ENCODE measurements around the gene NEURL1B.

NEURL1B gene

GRCh38 chr5:172726966-172727365, 85.9 kb downstream of the NEURL1B start:
- TF ChIP-seq, protein P1, sequence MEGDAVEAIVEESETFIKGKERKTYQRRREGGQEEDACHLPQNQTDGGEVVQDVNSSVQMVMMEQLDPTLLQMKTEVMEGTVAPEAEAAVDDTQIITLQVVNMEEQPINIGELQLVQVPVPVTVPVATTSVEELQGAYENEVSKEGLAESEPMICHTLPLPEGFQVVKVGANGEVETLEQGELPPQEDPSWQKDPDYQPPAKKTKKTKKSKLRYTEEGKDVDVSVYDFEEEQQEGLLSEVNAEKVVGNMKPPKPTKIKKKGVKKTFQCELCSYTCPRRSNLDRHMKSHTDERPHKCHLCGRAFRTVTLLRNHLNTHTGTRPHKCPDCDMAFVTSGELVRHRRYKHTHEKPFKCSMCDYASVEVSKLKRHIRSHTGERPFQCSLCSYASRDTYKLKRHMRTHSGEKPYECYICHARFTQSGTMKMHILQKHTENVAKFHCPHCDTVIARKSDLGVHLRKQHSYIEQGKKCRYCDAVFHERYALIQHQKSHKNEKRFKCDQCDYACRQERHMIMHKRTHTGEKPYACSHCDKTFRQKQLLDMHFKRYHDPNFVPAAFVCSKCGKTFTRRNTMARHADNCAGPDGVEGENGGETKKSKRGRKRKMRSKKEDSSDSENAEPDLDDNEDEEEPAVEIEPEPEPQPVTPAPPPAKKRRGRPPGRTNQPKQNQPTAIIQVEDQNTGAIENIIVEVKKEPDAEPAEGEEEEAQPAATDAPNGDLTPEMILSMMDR (IDR thresholded peaks at IDR 0.05; ENCODE audit: low read depth, low read length, missing control alignments): no peak
- Histone ChIP-seq H3K27me3 (replicated peaks) (no peaks in the 10 kb centered on the region), H3K4me3 (ENCODE audit: low read depth, low read length) (no peak overlapping the region), H3K27ac (no peak overlapping the region), H3K36me3 (replicated peaks) (no peaks in the 10 kb centered on the region)
- in situ Hi-C loops (cut with HindIII; ENCODE audit: low pct_ligation_motif_present, low sequenced_read_pairs): no loop called here
- no peak for DNase-seq

DNA sequence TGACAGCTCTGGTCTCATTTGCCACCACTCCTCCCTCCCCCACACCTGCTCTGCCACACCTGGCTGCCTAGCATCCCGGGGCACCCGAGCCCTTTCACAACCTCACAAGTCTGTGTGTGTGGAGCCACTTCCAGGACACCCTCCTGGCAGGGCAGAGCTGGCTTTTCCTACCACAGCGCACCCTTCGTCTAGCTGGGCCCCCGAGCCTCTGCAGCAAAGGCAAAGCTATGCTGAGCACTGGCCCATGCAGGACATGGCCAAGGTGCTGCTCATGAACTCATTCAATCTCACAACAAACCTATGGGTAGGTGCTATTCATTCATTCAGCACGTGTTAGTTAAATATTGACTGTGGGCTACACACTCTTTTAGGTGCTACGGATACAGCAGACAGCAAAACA, 86.5 kb downstream of the NEURL1B start:
- no peak overlapping the region for H3K4me3 ChIP-seq (ENCODE audit: low read depth, low read length)
- TF ChIP-seq, protein P1 (IDR thresholded peaks at IDR 0.05; ENCODE audit: low read depth, low read length, missing control alignments): no peak
- H3K27ac ChIP-seq: no peak overlapping the region
- H3K36me3 ChIP-seq (replicated peaks): no peaks in the 10 kb centered on the region
- H3K27me3 ChIP-seq (replicated peaks): no peaks in the 10 kb centered on the region
- no peak for DNase-seq
- in situ Hi-C loops (cut with HindIII; ENCODE audit: low pct_ligation_motif_present, low sequenced_read_pairs): no loop called here

DNA sequence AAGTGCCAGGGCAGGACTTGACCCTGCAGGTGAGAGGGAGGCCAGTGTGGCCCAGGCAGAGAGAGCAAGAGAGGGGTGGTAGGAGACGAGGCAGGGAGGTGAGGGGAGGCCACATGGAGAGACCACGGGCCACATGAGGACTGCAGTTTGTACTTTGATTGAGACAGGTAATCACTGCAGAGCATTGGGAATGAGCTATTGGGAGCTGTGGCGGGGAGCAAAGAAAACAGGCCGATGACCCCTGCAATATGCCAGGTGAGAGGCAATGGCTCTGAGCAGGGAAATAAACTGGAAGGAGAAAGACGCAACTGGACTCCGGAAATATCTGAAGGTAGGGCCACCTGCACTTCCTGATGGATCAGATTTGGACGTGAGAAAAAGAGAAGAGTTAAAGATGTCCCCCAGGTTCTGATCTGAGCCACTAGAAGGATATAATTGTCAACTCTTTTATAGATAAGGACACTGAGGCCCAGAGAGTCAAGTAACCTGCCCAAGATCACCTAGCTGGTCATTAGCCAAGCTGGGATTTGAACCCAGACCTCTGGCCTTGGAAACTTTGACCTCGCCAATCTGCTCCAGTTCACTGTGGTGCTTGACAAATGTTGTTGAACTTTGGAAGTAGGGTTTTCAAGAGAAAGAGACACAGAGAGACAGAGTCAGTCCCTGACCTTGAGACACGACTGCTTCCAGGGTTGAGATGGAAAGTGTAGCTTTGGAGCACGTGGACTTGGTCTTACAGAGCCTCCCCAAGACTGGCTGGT, 87.6 kb downstream of the NEURL1B start:
- TF ChIP-seq, protein P1 (IDR thresholded peaks at IDR 0.05; ENCODE audit: low read depth, low read length, missing control alignments): no peak
- DNase-seq: no peak
- Histone ChIP-seq H3K27ac (no peak overlapping the region), H3K4me3 (ENCODE audit: low read depth, low read length) (no peak overlapping the region), H3K36me3 (replicated peaks) (no peaks in the 10 kb centered on the region), H3K27me3 (replicated peaks) (no peaks in the 10 kb centered on the region)
- in situ Hi-C loops (cut with HindIII; ENCODE audit: low pct_ligation_motif_present, low sequenced_read_pairs): no loop called here

DNA sequence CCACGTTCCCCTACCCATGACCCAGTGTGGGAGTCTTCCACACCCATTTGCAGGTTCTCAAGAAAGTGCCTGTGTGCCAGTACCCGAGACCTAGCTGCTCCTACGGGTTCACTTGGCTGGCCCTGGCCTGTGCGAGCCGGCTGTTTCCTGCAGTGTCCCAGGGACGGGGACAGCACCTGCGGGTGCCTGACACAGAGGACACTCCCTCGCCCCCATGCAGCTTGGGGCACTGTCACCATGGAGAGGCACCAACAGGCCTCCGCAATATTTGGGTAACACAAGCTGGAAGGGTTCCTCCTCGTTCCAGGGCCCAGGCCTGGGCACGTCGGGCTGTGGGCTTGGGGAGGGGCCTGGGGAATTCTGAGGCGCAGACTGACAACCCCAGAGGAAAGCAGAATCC, 88.5 kb downstream of the NEURL1B start:
- in situ Hi-C loops (cut with HindIII; ENCODE audit: low pct_ligation_motif_present, low sequenced_read_pairs): no loop called here
- TF ChIP-seq, protein P1 (IDR thresholded peaks at IDR 0.05; ENCODE audit: low read depth, low read length, missing control alignments): no peak
- Histone ChIP-seq H3K4me3 (ENCODE audit: low read depth, low read length) (no peak overlapping the region), H3K36me3 (replicated peaks) (no peaks in the 10 kb centered on the region), H3K27ac (no peak overlapping the region), H3K27me3 (replicated peaks) (no peaks in the 10 kb centered on the region)
- no peak for DNase-seq

- in situ Hi-C loops (cut with HindIII; ENCODE audit: low pct_ligation_motif_present, low sequenced_read_pairs): no loop called here
- Histone ChIP-seq H3K4me3 (ENCODE audit: low read depth, low read length) (no peak overlapping the region), H3K27ac (no peak overlapping the region), H3K36me3 (replicated peaks) (no peaks in the 10 kb centered on the region), H3K27me3 (replicated peaks) (no peaks in the 10 kb centered on the region)
- TF ChIP-seq, protein P1 (IDR thresholded peaks at IDR 0.05; ENCODE audit: low read depth, low read length, missing control alignments): no peak
- DNase-seq: no peak
Observed at GRCh38 chr5:172730222-172730621, 89.2 kb downstream of the NEURL1B start.
